Measurements from ENCODE around the gene TRAIP.

DNA sequence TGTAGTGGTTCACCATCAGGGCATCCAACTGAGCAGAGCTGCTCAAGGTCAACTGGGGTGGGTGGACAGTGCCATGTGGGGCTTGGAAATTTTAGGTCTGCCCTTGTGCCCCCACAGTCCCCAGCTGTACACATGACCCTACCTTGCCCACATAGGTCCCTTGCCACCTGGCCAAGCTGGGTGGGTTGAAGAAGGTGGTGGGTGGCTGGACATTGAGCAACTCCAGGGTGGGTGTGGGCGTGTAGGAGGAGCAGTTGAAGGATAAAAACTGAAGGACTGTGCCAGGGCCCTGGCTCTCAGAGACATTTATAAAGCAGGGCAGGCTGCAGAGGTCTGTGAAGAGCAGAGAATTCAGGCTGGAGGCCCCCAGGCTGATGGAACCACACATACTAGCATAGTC is 57.3 kb downstream of the TRAIP start:
- TF ChIP-seq, protein P1, sequence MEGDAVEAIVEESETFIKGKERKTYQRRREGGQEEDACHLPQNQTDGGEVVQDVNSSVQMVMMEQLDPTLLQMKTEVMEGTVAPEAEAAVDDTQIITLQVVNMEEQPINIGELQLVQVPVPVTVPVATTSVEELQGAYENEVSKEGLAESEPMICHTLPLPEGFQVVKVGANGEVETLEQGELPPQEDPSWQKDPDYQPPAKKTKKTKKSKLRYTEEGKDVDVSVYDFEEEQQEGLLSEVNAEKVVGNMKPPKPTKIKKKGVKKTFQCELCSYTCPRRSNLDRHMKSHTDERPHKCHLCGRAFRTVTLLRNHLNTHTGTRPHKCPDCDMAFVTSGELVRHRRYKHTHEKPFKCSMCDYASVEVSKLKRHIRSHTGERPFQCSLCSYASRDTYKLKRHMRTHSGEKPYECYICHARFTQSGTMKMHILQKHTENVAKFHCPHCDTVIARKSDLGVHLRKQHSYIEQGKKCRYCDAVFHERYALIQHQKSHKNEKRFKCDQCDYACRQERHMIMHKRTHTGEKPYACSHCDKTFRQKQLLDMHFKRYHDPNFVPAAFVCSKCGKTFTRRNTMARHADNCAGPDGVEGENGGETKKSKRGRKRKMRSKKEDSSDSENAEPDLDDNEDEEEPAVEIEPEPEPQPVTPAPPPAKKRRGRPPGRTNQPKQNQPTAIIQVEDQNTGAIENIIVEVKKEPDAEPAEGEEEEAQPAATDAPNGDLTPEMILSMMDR (IDR thresholded peaks at IDR 0.05; ENCODE audit: low read length): no peak
- no peak for TF ChIP-seq EZH2 (IDR thresholded peaks at IDR 0.05; ENCODE audit: borderline replicate concordance, low read length)

Measured in OCI-LY1 (cell line).